A549 (cell line): Measurements from ENCODE around the gene FUOM. TPM values are rescaled to one million over a fixed set of nuclear protein-coding genes. Genes with fewer than 3 reads are reported as not detected.
"Not testable (repeated sequence)": the region's sequence is repeated elsewhere in the genome, so short reads cannot be mapped to it uniquely, and the experiment has no call there.

ENCODE experiments used
- ATAC-seq, 2 experiments: fragments of 200-7000 bp in 1 of 2; fragments of >200 bp in 1 of 2; cut with Nextera tagmentation in 1 of 2; cut with Tn5 transposase in 1 of 2; 3 replicates each; pipeline versions ENCODE4 v1.8.0 to v1.9.1; 2018 to 2020; ENCODE audit warnings: mild to moderate bottlenecking in 1 of 2, moderate library complexity in 1 of 2
- CTCF ChIA-PET: fragments of 300-600 bp; sonication (Branson Sonifier 250); formaldehyde crosslinking; extraction: SDS; loops from one replicate; lab custom pipeline; 2021; ENCODE audit warnings: antibody characterized with exemption, inconsistent platforms; lab: Yijun Ruan, JAX
- POLR2A ChIA-PET: fragments of 350-600 bp; formaldehyde crosslinking; extraction: SDS; loops from one replicate; lab custom pipeline; 2021; ENCODE audit warnings: antibody characterized with exemption, inconsistent platforms; lab: Yijun Ruan, JAX
- DNase-seq, 2 experiments: peaks; one replicate each; pipeline versions ENCODE4 v3.0.0 to v3.0.0-alpha.2; 2011 to 2016; ENCODE audit warnings: low read depth in 1 of 2, low spot score in 1 of 2
- FAIRE-seq: peaks from 2 replicates; lab custom pipeline; 2011; peaks lifted over from hg19 to GRCh38; lab: Jason Lieb, UNC
- H3K27ac ChIP-seq, 2 experiments: fragments of >200 bp; sonication (Bioruptor Twin); formaldehyde crosslinking; 3 replicates each; pipeline ENCODE4 v1.5.1; 2016 to 2017
- H3K4me1 ChIP-seq: fragments of >200 bp; sonication (Bioruptor Twin); formaldehyde crosslinking; 3 replicates; pipeline ENCODE4 v1.6.1; 2016
- H3K4me2 ChIP-seq: fragments of >200 bp; sonication (Bioruptor Twin); formaldehyde crosslinking; 3 replicates; pipeline ENCODE4 v1.6.1; 2016
- H3K4me3 ChIP-seq: fragments of >200 bp; sonication (Bioruptor Twin); formaldehyde crosslinking; 3 replicates; pipeline ENCODE4 v1.5.1; 2016
- H3K9me3 ChIP-seq: fragments of >200 bp; sonication (Bioruptor Twin); formaldehyde crosslinking; 3 replicates; pipeline ENCODE4 v1.6.1; 2016
- BCL3 ChIP-seq: fragments of >200 bp; sonication (Bioruptor Twin); formaldehyde crosslinking; IDR thresholded peaks from 3 replicates; pipeline ENCODE4 v1.6.1; 2016
- CBX2 ChIP-seq: fragments of 200-600 bp; sonication (generic); IDR thresholded peaks from 2 replicates; pipeline ENCODE4 v1.6.1; 2016; ENCODE audit warnings: low read depth, mild to moderate bottlenecking, borderline replicate concordance
- CBX8 ChIP-seq: fragments of 200-600 bp; sonication (generic); IDR thresholded peaks from 2 replicates; pipeline ENCODE4 v1.6.1; 2016
- CHD2 ChIP-seq: fragments of 150-350 bp; IDR thresholded peaks from 2 replicates; pipeline ENCODE4 v1.6.1; 2014; ENCODE audit warnings: low read length; ENCODE audit not compliant: partially characterized antibody
- CTCF ChIP-seq: fragments of >200 bp; sonication (Bioruptor Twin); formaldehyde crosslinking; IDR thresholded peaks from 3 replicates; pipeline ENCODE4 v1.5.1; 2016
- EHMT2 ChIP-seq: fragments of 200-600 bp; sonication (generic); IDR thresholded peaks from 2 replicates; pipeline ENCODE4 v1.6.1; 2016; ENCODE audit warnings: antibody characterized with exemption, low read depth, mild to moderate bottlenecking, moderate library complexity
- EP300 ChIP-seq, 2 experiments: fragments of >200 bp; sonication (Bioruptor Twin); formaldehyde crosslinking; IDR thresholded peaks; 2 replicates in 1 of 2; 3 replicates in 1 of 2; pipeline ENCODE4 v1.6.1; 2016 to 2017
- GATA3 ChIP-seq: IDR thresholded peaks from 2 replicates; pipeline ENCODE4 v1.6.1; 2012; ENCODE audit warnings: borderline replicate concordance
- HDAC2 ChIP-seq: fragments of 200-600 bp; sonication (generic); IDR thresholded peaks from 2 replicates; pipeline ENCODE4 v1.6.1; 2016
- HEYL ChIP-seq: fragments of 250-450 bp; sonication (Bioruptor Pico); IDR thresholded peaks from 2 replicates; pipeline ENCODE4 v1.8.0; 2021; ENCODE audit warnings: mild to moderate bottlenecking, moderate library complexity
- HOXA7 ChIP-seq: fragments of 250-450 bp; sonication (Bioruptor Pico); IDR thresholded peaks from 2 replicates; pipeline ENCODE4 v1.5.0; 2020; ENCODE audit warnings: mild to moderate bottlenecking, moderate library complexity
- JUNB ChIP-seq: fragments of >200 bp; sonication (Bioruptor Twin); formaldehyde crosslinking; IDR thresholded peaks from 2 replicates; pipeline ENCODE4 v1.6.1; 2016
- MAFK ChIP-seq: fragments of 450-650 bp; IDR thresholded peaks from 2 replicates; pipeline ENCODE4 v1.6.1; 2014; ENCODE audit not compliant: partially characterized antibody
- MAZ ChIP-seq: fragments of 150-350 bp; IDR thresholded peaks from 2 replicates; pipeline ENCODE4 v1.6.1; 2014; ENCODE audit warnings: antibody characterized with exemption, low read depth, low read length, borderline replicate concordance
- MYC ChIP-seq: IDR thresholded peaks from 2 replicates; pipeline ENCODE4 v1.6.1; 2012; ENCODE audit warnings: mild to moderate bottlenecking, inconsistent platforms, low read length, improper control_type of control experiment, borderline replicate concordance
- NPAS2 ChIP-seq: fragments of 250-450 bp; sonication (Bioruptor Pico); IDR thresholded peaks from 2 replicates; pipeline ENCODE4 v1.8.0; 2022; ENCODE audit warnings: mild to moderate bottlenecking, moderate library complexity, borderline replicate concordance
- PHF8 ChIP-seq: fragments of 200-600 bp; sonication (generic); IDR thresholded peaks from 2 replicates; pipeline ENCODE4 v1.6.1; 2016; ENCODE audit warnings: low read depth, mild to moderate bottlenecking, antibody characterized with exemption, moderate library complexity, borderline replicate concordance
- RCOR1 ChIP-seq: fragments of 150-350 bp; IDR thresholded peaks from 2 replicates; pipeline ENCODE4 v1.6.1; 2014; ENCODE audit warnings: antibody characterized with exemption, low read length, low read depth
- REST ChIP-seq: fragments of 200-600 bp; sonication (generic); IDR thresholded peaks from 2 replicates; pipeline ENCODE4 v1.6.1; 2016; ENCODE audit warnings: antibody characterized with exemption, mild to moderate bottlenecking, moderate library complexity
- SREBF2 ChIP-seq: fragments of 450-650 bp; IDR thresholded peaks from 2 replicates; pipeline ENCODE4 v1.6.1; 2014; ENCODE audit warnings: mild to moderate bottlenecking, moderate library complexity
- USF2 ChIP-seq: fragments of 450-650 bp; IDR thresholded peaks from 2 replicates; pipeline ENCODE4 v1.6.1; 2014; ENCODE audit warnings: antibody characterized with exemption
- ZC3H11A ChIP-seq: fragments of 450-650 bp; IDR thresholded peaks from 2 replicates; pipeline ENCODE4 v1.6.1; 2014; ENCODE audit warnings: antibody characterized with exemption, mild to moderate bottlenecking
- ZFP36 ChIP-seq: fragments of 450-650 bp; IDR thresholded peaks from 2 replicates; pipeline ENCODE4 v1.6.1; 2014; ENCODE audit warnings: borderline replicate concordance; ENCODE audit not compliant: partially characterized antibody
- ZNF302 ChIP-seq: fragments of 250-450 bp; sonication (Bioruptor Pico); IDR thresholded peaks from 2 replicates; pipeline ENCODE4 v1.9.0; 2021; ENCODE audit warnings: inconsistent platforms, mild to moderate bottlenecking, moderate library complexity
- ZSCAN20 ChIP-seq: fragments of 250-450 bp; sonication (Bioruptor Pico); IDR thresholded peaks from 2 replicates; pipeline ENCODE4 v1.8.0; 2022; ENCODE audit warnings: mild to moderate bottlenecking, moderate library complexity
- WGBS: methylation state at CpG from one replicate; pipeline ENCODE4 v1.1.6; 2017; ENCODE audit errors: missing lambda C conversion rate; 5-methylcytosine and 5-hydroxymethylcytosine counted together
- polyA plus RNA-seq, 4 experiments: library from polyadenylated mRNA; depleted of rRNA in 3 of 4; stranded (reverse); fragments of >200 nt; fragmentation: RNase III in 1 of 4; extraction: RNeasy Plus Mini Kit Qiagen cat#74134 plus additional on column Dnase treatment in 1 of 4; gene quantifications; 2 replicates in 3 of 4; 3 replicates in 1 of 4; pipeline ENCODE4 v1.2.3, GENCODE V29; 2011 to 2017

The FUOM gene
- polyA plus RNA-seq, 2 of the 4 experiments (the other 2 are of a cell fraction) = 6.8 to 8.1 TPM

GRCh38 chr10:133388236-133388972, 30.6 kb upstream of the FUOM start:
- Histone ChIP-seq H3K27ac (no peak overlapping the region), H3K4me2 (no peak overlapping the region), H3K9me3 (no peaks in the 10 kb centered on the region), H3K4me1 (peaks cover 6% of the 10 kb centered on the region; the same call in 2 of the 3 replicates), H3K4me3 (no peak overlapping the region)
- ChIA-PET POLR2A (no interaction called here), CTCF (interaction anchor here (3.2 kb wide), 1 partner anchor 59 kb away, joined by 13 read pairs; no protein-coding TSS in a partner anchor)
- FAIRE-seq (no peak), ATAC-seq (peak in 1 of 2 experiments; percentile 53; a peak in 2 of 6 replicates), DNase-seq (peak in 1 of 2 experiments; percentile 40)
- 90% methylated on average over 12 of the region's 17 CpGs for WGBS
- TF ChIP-seq CTCF (no peak), MAZ (no peak), PHF8 (no peak), MAFK (no peak), BCL3 (no peak), MYC (no peak), CHD2 (no peak), SREBF2 (no peak), JUNB (no peak), EP300 (IDR thresholded peaks at IDR 0.05) (no peak), ZC3H11A (no peak)

- POLR2A ChIA-PET, FAIRE-seq, H3K4me1 ChIP-seq, DNase-seq, H3K27ac ChIP-seq, ATAC-seq, H3K9me3 ChIP-seq, H3K4me2 ChIP-seq, H3K4me3 ChIP-seq: not testable (repeated sequence)
- WGBS = 80% methylated on average over 4 of the region's 4 CpGs
- CTCF ChIA-PET = interaction anchor here (3.2 kb wide), 1 partner anchor 57 kb away, joined by 13 read pairs; no protein-coding TSS in a partner anchor
Measured at GRCh38 chr10:133386951-133387350, 29.1 kb upstream of the FUOM start.

- no peak for DNase-seq
- FAIRE-seq = no peak
- peaks cover 2% of the 10 kb centered on the region; the same call in 1 of the 3 replicates for H3K4me1 ChIP-seq
- WGBS = 82% methylated on average over 2 of the region's 2 CpGs
- no peak for ATAC-seq
- H3K4me2 ChIP-seq = no peak overlapping the region
- no peak overlapping the region for H3K27ac ChIP-seq
- H3K4me3 ChIP-seq = no peak overlapping the region
- ChIA-PET POLR2A (no interaction called here), CTCF (interaction anchor here (3.2 kb wide), 1 partner anchor 55 kb away, joined by 13 read pairs; no protein-coding TSS in a partner anchor)
- H3K9me3 ChIP-seq = no peaks in the 10 kb centered on the region
- TF ChIP-seq ZSCAN20 (no peak), CBX2 (no peak), USF2 (no peak), GATA3 (no peak), BCL3 (no peak), EP300 (IDR thresholded peaks at IDR 0.05) (no peak), HEYL (CRISPR knock-in tag) (no peak), SREBF2 (no peak), HDAC2 (no peak), ZNF302 (CRISPR knock-in tag) (no peak), ZFP36 (no peak), RCOR1 (no peak), CBX8 (no peak), REST (no peak), NPAS2 (CRISPR knock-in tag) (no peak), EHMT2 (no peak), HOXA7 (CRISPR knock-in tag) (no peak)
Measured at GRCh38 chr10:133385214-133385613, 27.4 kb upstream of the FUOM start.
